Measurements from ENCODE around the gene TBC1D1. TPM values are rescaled to one million over a fixed set of nuclear protein-coding genes. Genes with fewer than 3 reads are reported as not detected.

TBC1D1 gene
- total RNA-seq, 4 donors from 2014 or later = 122 to 258 (median 139) TPM

- WGBS, 2 donors (ENCODE audit: low coverage in 1 of 2) = 35 to 56% methylated on average over 3 to 5 of the region's 5 CpGs
- peak overlapping the region in 1 of 4 donors; percentile 98 for H3K4me3 ChIP-seq
- intact Hi-C loops (cut with DNase I; ENCODE audit: low total_unique reads) (loop anchor here (5.0 kb wide), 2 partner anchors 65 to 1595 kb away; partner anchors contain the start of gene PGM2), in situ Hi-C loops (cut with MboI; ENCODE audit: low pct_ligation_motif_present in 1 of 4, low pct_unique_long_range_greater_than_20kb in 1 of 4, low sequenced_read_pairs in 3 of 4) (loop anchor here in 2 of 4 donors (25.0 kb wide), 2 partner anchors 120 to 145 kb away; no protein-coding TSS in a partner anchor)
- no peak for TF ChIP-seq POLR2A (IDR thresholded peaks at IDR 0.05)
- TF ChIP-seq EP300 (IDR thresholded peaks at IDR 0.05; ENCODE audit: low read depth) = no peak
- TF ChIP-seq CTCF (IDR thresholded peaks at IDR 0.05) = no peak
- no peaks in the 10 kb centered on the region for H3K9me3 ChIP-seq
- peak overlapping the region; percentile 90 to 93 (median 92) for H3K27ac ChIP-seq
- H3K36me3 ChIP-seq = no peaks in the 10 kb centered on the region
- DNase-seq = peak; percentile 38
- H3K27me3 ChIP-seq = no peaks in the 10 kb centered on the region
- peaks cover 0 to 27% (median 19%) of the 10 kb centered on the region in 4 donors for H3K4me1 ChIP-seq
Measured at GRCh38 chr4:37892641-37893040, 1.8 kb downstream of the TBC1D1 start.

- peaks cover 0 to 27% (median 19%) of the 10 kb centered on the region in 4 donors for H3K4me1 ChIP-seq
- H3K4me3 ChIP-seq = no peak overlapping the region
- H3K27ac ChIP-seq = peak overlapping the region; percentile 90 to 93 (median 92)
- TF ChIP-seq POLR2A (IDR thresholded peaks at IDR 0.05) (no peak), CTCF (IDR thresholded peaks at IDR 0.05) (no peak), POLR2AphosphoS5 (IDR thresholded peaks at IDR 0.05) (no peak), EP300 (IDR thresholded peaks at IDR 0.05; ENCODE audit: low read depth) (no peak)
- in situ Hi-C loops (cut with MboI; ENCODE audit: low pct_ligation_motif_present in 1 of 4, low pct_unique_long_range_greater_than_20kb in 1 of 4, low sequenced_read_pairs in 3 of 4) (loop anchor here in 2 of 4 donors (25.0 kb wide), 2 partner anchors 119 to 144 kb away; no protein-coding TSS in a partner anchor), intact Hi-C loops (cut with DNase I; ENCODE audit: low total_unique reads) (loop anchor here (5.0 kb wide), 2 partner anchors 66 to 1596 kb away; partner anchors contain the start of gene PGM2)
- H3K36me3 ChIP-seq = no peaks in the 10 kb centered on the region
- H3K9me3 ChIP-seq = no peaks in the 10 kb centered on the region
- H3K27me3 ChIP-seq = no peaks in the 10 kb centered on the region
- DNase-seq = no peak
- WGBS, 2 donors (ENCODE audit: low coverage in 1 of 2) = 54 to 68% methylated on average over 3 of the region's 3 CpGs
Measured at GRCh38 chr4:37893164-37893563, 2.3 kb downstream of the TBC1D1 start.

- H3K36me3 ChIP-seq = no peaks in the 10 kb centered on the region
- intact Hi-C loops (cut with DNase I; ENCODE audit: low total_unique reads) (no loop called here), in situ Hi-C loops (cut with MboI; ENCODE audit: low pct_ligation_motif_present in 1 of 4, low pct_unique_long_range_greater_than_20kb in 1 of 4, low sequenced_read_pairs in 3 of 4) (loop anchor here in 2 of 4 donors (25.0 kb wide), 2 partner anchors 117 to 142 kb away; no protein-coding TSS in a partner anchor)
- no peak for TF ChIP-seq POLR2AphosphoS5 (IDR thresholded peaks at IDR 0.05)
- TF ChIP-seq CTCF (IDR thresholded peaks at IDR 0.05) = no peak
- TF ChIP-seq EP300 (IDR thresholded peaks at IDR 0.05; ENCODE audit: low read depth) = no peak
- no peak for TF ChIP-seq POLR2A (IDR thresholded peaks at IDR 0.05)
- no peaks in the 10 kb centered on the region for H3K9me3 ChIP-seq
- no peak overlapping the region for H3K4me3 ChIP-seq
- 88 to 96% methylated on average over 2 to 7 of the region's 7 CpGs for WGBS, 2 donors (ENCODE audit: low coverage in 1 of 2)
- H3K27ac ChIP-seq = no peak overlapping the region
- no peaks in the 10 kb centered on the region for H3K27me3 ChIP-seq
- H3K4me1 ChIP-seq = peaks cover 0 to 17% (median 15%) of the 10 kb centered on the region in 4 donors
- DNase-seq = no peak
Measured at GRCh38 chr4:37895271-37895670, 4.4 kb downstream of the TBC1D1 start.

- TF ChIP-seq POLR2AphosphoS5 (IDR thresholded peaks at IDR 0.05) = no peak
- no peak for TF ChIP-seq CTCF (IDR thresholded peaks at IDR 0.05)
- TF ChIP-seq EP300 (IDR thresholded peaks at IDR 0.05; ENCODE audit: low read depth) = no peak
- no peak for TF ChIP-seq POLR2A (IDR thresholded peaks at IDR 0.05)
- Histone ChIP-seq H3K4me1 (peaks cover 0 to 14% (median 11%) of the 10 kb centered on the region in 4 donors), H3K9me3 (no peaks in the 10 kb centered on the region), H3K27ac (no peak overlapping the region), H3K36me3 (no peaks in the 10 kb centered on the region), H3K27me3 (no peaks in the 10 kb centered on the region), H3K4me3 (no peak overlapping the region)
- no peak for DNase-seq
- intact Hi-C loops (cut with DNase I; ENCODE audit: low total_unique reads) = no loop called here
- in situ Hi-C loops (cut with MboI; ENCODE audit: low pct_ligation_motif_present in 1 of 4, low pct_unique_long_range_greater_than_20kb in 1 of 4, low sequenced_read_pairs in 3 of 4) = loop anchor here in 2 of 4 donors (25.0 kb wide), 2 partner anchors 116 to 141 kb away; no protein-coding TSS in a partner anchor
Measured at GRCh38 chr4:37896206-37896860, 5.4 kb downstream of the TBC1D1 start.

Measured in transverse colon (tissue), 4 donors.